ENCODE data around the gene TBC1D8.

Gene TBC1D8

DNA sequence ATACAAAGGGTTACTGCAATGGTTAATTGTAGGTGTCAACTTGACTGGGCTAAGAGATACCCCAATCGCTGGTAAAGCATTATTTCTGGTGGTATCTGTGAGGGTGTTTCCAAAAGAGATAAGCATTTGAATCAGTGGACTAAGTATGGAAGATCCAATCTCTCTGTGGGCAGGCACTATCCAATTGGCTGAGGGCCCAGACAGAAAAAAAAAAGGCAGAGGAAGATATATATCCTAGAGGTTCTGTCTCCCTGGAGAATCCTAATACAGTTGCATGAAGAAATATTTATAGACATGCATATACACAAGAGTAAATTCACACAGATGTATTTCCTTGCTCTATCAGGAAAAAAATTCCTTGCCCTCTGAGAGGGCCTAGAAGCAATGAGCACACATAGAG lies 43.9 kb downstream of the TBC1D8 start:
- no peak for DNase-seq (ENCODE audit: low read depth)
- TF ChIP-seq, protein P1, sequence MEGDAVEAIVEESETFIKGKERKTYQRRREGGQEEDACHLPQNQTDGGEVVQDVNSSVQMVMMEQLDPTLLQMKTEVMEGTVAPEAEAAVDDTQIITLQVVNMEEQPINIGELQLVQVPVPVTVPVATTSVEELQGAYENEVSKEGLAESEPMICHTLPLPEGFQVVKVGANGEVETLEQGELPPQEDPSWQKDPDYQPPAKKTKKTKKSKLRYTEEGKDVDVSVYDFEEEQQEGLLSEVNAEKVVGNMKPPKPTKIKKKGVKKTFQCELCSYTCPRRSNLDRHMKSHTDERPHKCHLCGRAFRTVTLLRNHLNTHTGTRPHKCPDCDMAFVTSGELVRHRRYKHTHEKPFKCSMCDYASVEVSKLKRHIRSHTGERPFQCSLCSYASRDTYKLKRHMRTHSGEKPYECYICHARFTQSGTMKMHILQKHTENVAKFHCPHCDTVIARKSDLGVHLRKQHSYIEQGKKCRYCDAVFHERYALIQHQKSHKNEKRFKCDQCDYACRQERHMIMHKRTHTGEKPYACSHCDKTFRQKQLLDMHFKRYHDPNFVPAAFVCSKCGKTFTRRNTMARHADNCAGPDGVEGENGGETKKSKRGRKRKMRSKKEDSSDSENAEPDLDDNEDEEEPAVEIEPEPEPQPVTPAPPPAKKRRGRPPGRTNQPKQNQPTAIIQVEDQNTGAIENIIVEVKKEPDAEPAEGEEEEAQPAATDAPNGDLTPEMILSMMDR (IDR thresholded peaks at IDR 0.05; ENCODE audit: control insufficient read depth, extremely low read depth, insufficient read depth): no peak
- H3K4me3 ChIP-seq (ENCODE audit: low read depth, low read length): no peak overlapping the region

DNA sequence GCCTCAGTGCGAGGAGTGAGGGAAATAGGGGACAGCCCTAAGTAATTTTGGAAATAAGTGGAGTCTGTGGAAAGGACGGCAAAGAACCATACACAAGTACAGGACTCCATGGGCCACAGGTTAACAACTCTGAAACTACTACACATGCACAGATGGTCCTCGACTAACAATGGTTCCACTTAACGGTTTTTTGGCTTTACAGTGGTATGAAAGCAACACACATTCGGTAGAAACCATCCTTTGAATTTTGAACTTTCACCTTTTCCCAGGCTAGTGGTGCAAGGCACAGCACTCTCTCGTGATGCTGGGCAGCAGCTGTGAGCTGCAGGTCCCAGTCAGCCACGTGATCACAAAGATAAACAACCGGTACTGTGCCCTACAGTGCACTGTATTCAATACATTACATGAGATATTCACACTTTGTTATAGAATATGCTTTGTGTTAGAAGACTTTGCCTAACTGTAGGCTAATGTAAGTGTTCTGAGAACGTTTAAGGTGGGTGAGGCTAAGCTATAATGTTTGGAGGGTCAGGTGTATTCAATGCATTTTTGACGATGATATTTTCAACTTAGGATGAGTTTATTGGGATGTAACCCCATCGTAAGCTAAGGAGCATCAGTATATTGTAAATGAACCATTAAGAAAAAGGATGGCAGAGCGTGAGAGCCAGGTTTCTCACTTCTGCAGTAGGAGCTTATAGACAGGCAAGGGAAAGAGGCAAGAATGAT lies 44.6 kb downstream of the TBC1D8 start:
- TF ChIP-seq, protein P1 (IDR thresholded peaks at IDR 0.05; ENCODE audit: control insufficient read depth, extremely low read depth, insufficient read depth): no peak
- no peak for DNase-seq (ENCODE audit: low read depth)
- no peak overlapping the region for H3K4me3 ChIP-seq (ENCODE audit: low read depth, low read length)

DNA sequence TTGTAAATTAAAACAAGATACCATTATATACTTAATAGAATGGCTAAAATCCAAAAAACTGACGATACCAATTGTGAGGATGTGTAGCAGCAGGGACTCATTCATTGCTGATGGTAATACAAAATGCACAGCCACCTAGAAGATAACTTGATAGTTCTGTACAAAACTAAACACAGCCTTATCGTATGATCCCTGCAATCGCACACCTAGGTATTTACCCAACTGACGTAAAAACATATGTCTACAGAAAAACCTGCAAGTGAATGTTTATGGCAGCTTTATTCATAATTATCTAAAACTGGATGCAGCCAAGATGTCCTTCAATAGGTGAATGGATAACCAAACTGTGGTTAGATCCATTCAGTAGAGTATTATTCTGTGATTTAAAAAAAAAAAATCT lies 45.5 kb downstream of the TBC1D8 start:
- H3K4me3 ChIP-seq (ENCODE audit: low read depth, low read length): no peak overlapping the region
- DNase-seq (ENCODE audit: low read depth): no peak
- TF ChIP-seq, protein P1 (IDR thresholded peaks at IDR 0.05; ENCODE audit: control insufficient read depth, extremely low read depth, insufficient read depth): no peak

DNA sequence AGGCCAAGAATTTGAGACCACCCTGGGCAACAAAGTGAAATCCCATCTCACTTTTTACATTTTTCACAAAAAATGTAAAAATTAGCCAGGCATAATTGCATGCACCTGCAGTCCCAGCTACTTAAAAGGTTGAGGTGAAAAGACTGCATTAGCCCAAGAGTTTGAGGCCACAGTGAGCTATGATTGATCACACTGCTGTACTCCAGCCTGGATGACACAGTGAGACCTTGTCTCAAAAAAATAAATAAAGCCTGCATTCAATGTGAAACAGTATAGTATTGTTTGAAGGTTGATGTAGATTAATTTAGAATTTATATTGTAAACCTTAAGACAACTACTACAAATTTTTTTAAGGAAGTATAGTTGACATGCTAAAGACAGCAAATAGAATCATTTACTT lies 53.5 kb downstream of the TBC1D8 start:
- no peak for DNase-seq (ENCODE audit: low read depth)
- no peak overlapping the region for H3K4me3 ChIP-seq (ENCODE audit: low read depth, low read length)
- TF ChIP-seq, protein P1 (IDR thresholded peaks at IDR 0.05; ENCODE audit: control insufficient read depth, extremely low read depth, insufficient read depth): no peak

DNA sequence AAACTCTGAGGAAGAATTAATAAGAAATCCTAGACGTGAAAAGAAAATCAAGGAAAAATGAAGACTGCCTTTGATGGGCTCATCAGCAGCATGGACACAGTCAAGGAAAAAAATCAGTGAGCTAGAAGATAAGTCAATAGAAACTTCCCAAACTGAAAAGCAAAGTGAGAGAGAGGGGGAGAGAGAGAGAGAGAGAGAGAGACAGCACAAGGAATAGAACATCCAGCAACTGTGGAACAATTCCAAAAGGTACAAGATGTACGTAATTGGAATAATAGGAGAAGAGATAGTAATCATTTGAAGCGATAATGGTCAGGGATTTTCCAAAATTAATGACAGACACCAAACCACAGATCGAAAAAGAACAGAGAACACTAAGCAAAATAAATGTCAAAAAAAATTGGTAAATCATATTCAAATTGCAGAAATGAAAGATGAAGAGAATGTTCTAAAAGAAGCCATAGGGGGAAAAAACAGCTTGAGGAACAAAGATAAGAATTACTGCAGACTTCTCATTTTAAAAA lies 54.5 kb downstream of the TBC1D8 start:
- no peak overlapping the region for H3K4me3 ChIP-seq (ENCODE audit: low read depth, low read length)
- TF ChIP-seq, protein P1 (IDR thresholded peaks at IDR 0.05; ENCODE audit: control insufficient read depth, extremely low read depth, insufficient read depth): no peak
- no peak for DNase-seq (ENCODE audit: low read depth)

DNA sequence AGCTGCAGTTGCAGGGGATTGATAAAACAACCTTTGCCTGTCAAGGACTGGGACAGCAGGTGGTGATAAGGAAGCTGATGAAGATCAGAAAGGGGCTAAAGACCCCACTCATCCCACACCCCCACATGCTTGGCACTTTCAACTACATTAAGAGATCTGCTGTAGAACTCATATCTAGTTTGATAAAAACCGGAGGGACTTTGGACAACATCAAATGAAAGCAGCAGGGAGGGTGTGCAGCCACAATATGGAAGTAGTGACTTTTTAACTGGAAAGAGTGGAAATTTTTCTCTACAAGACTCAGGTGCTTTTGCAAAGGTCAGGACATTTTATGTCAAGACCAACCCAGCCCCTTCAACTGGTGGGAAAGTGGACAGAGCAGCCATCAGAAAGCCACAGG lies 56.8 kb downstream of the TBC1D8 start:
- no peak overlapping the region for H3K4me3 ChIP-seq (ENCODE audit: low read depth, low read length)
- TF ChIP-seq, protein P1 (IDR thresholded peaks at IDR 0.05; ENCODE audit: control insufficient read depth, extremely low read depth, insufficient read depth): no peak
- no peak for DNase-seq (ENCODE audit: low read depth)

Measured in LNCaP clone FGC (cell line).